ENCODE measurements around the gene NRG3.

- TF ChIP-seq POLR2A (IDR thresholded peaks at IDR 0.05), result no peak
- TF ChIP-seq CTCF (IDR thresholded peaks at IDR 0.05), result no peak
These were observed 503.2 kb downstream of the NRG3 start for GRCh38 chr10:82378146-82378545.

Measured in ovary (tissue), 3 donors.